T1000 (cell line): ENCODE results near the gene GON7.

Source experiments
- DNase-seq: peaks from one replicate; lab custom pipeline; 2025; ENCODE audit warnings: mixed read lengths; lab: John Stamatoyannopoulos, UW

The GON7 gene

GRCh38 chr14:93156693-93157369 is 50.0 kb downstream of the GON7 start:
- DNase-seq = no peak

DNA sequence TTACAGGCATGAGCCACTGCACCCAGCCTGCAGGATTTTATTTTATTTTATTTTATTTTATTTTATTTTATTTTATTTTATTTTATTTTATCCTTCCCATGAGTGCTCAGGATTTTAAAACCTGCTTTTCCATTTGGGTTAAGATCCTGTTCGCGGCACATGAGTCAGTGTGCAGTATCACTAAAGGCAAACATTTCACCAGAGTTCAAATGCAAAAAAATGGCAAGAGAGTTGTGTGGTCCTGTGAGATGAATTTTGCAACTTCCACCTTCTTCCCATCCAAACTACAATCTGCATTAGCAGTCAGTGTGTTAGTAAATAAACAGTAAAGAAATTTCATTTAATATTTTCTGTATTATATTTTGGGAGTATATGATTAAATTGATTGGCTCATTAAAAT is 51.2 kb downstream of the GON7 start:
- DNase-seq = no peak

DNA sequence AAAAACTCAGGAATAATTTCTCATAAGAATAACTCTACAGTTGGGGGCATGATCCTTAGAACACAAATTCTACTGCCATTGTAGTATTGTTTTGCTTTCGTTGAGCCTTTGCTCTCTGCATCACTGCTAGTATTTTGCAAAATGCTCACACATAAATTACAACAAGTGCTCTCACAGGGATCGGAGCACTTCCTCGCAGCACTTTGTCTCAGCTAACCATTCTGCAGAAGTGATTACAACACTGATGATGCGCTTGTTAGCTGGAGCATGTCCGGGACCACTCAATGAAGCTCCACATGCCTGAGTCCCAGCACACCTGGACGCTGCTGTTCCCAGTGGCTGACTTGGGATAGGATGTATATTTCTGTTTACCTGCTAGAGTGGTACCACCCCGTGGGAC is 53.7 kb downstream of the GON7 start:
- DNase-seq = no peak
